Naive thymus-derived CD4-positive, alpha-beta T cell (primary cell): ENCODE data around the gene CACNB4. TPM values are rescaled to one million over a fixed set of nuclear protein-coding genes. Genes with fewer than 3 reads are reported as not detected.
"Not testable (repeated sequence)": the region's sequence is repeated elsewhere in the genome, so short reads cannot be mapped to it uniquely, and the experiment has no call there.

Experiments used
- ATAC-seq: fragments of 150-1000 bp; cut with Tn5 transposase; 2 replicates; pipeline ENCODE4 v1.10.0; 2021; ENCODE audit warnings: mild to moderate bottlenecking, moderate library complexity
- CTCF ChIA-PET: fragments of 350-600 bp; sonication (Branson Sonifier 250); formaldehyde crosslinking; loops from one replicate; lab custom pipeline; 2021; ENCODE audit warnings: antibody characterized with exemption; lab: Charles Lee
- POLR2A ChIA-PET: fragments of 350-600 bp; sonication (Branson Sonifier 250); formaldehyde crosslinking; loops from one replicate; lab custom pipeline; 2021; ENCODE audit warnings: antibody characterized with exemption, inconsistent platforms; lab: Charles Lee
- DNase-seq, 9 donors: peaks; one replicate each; pipeline versions ENCODE4 v3.0.0 to v3.0.0-alpha.2; 2020 to 2022; ENCODE audit warnings: mixed read lengths in 1 of 9
- H3K27ac ChIP-seq: one replicate; pipeline ENCODE4 v1.7.0; 2013; ENCODE audit warnings: mild to moderate bottlenecking, low read depth, low read length, moderate library complexity
- H3K27me3 ChIP-seq, 2 donors: one replicate each; pipeline ENCODE4 v1.7.0; 2013; ENCODE audit warnings: low read length in 2 of 2, mild to moderate bottlenecking in 2 of 2, moderate library complexity in 2 of 2; ENCODE audit not compliant: control insufficient read depth in 2 of 2, insufficient read depth in 2 of 2
- H3K36me3 ChIP-seq, 3 experiments: 1 replicate in 2 of 3; 2 replicates in 1 of 3; pipeline ENCODE4 v1.7.0; 2013; ENCODE audit warnings: low read length in 3 of 3, mild to moderate bottlenecking in 3 of 3, moderate library complexity in 1 of 3; ENCODE audit not compliant: insufficient read depth in 3 of 3, control insufficient read depth in 2 of 3
- H3K4me1 ChIP-seq, 2 donors: one replicate each; pipeline ENCODE4 v1.7.0; 2013; ENCODE audit warnings: low read length in 2 of 2, mild to moderate bottlenecking in 2 of 2, moderate library complexity in 1 of 2; ENCODE audit not compliant: control insufficient read depth in 2 of 2, insufficient read depth in 2 of 2
- H3K4me3 ChIP-seq: 2 replicates; pipeline ENCODE4 v1.7.0; 2013; ENCODE audit warnings: mild to moderate bottlenecking, low read length
- H3K9me3 ChIP-seq, 3 experiments: 1 replicate in 2 of 3; 2 replicates in 1 of 3; pipeline ENCODE4 v1.7.0; 2013; ENCODE audit warnings: low read length in 3 of 3; ENCODE audit not compliant: control insufficient read depth in 2 of 3
- H3K27ac Mint-ChIP-seq, 9 donors: one replicate each; pipeline ENCODE4 v1.8.0; 2020 to 2022; ENCODE audit warnings: mixed read lengths in 9 of 9, mild to moderate bottlenecking in 8 of 9, moderate library complexity in 5 of 9, inconsistent platforms in 2 of 9
- H3K27me3 Mint-ChIP-seq, 5 donors: one replicate each; pipeline ENCODE4 v1.8.0; 2021 to 2022; ENCODE audit warnings: mixed read lengths in 5 of 5, mild to moderate bottlenecking in 1 of 5
- H3K36me3 Mint-ChIP-seq, 5 donors: one replicate each; pipeline ENCODE4 v1.8.0; 2020 to 2022; ENCODE audit warnings: mixed read lengths in 5 of 5, mild to moderate bottlenecking in 3 of 5, inconsistent platforms in 1 of 5
- H3K4me1 Mint-ChIP-seq, 7 donors: one replicate each; pipeline ENCODE4 v1.8.0; 2020 to 2022; ENCODE audit warnings: mixed read lengths in 7 of 7, mild to moderate bottlenecking in 3 of 7, inconsistent platforms in 1 of 7
- H3K4me3 Mint-ChIP-seq, 10 donors: one replicate each; pipeline ENCODE4 v1.8.0; 2020 to 2022; ENCODE audit warnings: mild to moderate bottlenecking in 10 of 10, mixed read lengths in 10 of 10, moderate library complexity in 6 of 10, inconsistent platforms in 2 of 10
- H3K9me3 Mint-ChIP-seq, 11 donors: one replicate each; pipeline ENCODE4 v1.8.0; 2020 to 2022; ENCODE audit warnings: mixed read lengths in 11 of 11, mild to moderate bottlenecking in 4 of 11, inconsistent platforms in 1 of 11, moderate library complexity in 1 of 11
- intact Hi-C, 2 donors: fragments of 100-400 bp; cut with micrococcal nuclease; formaldehyde crosslinking; loops; one replicate each; pipeline ENCODE4 v1.15.1; 2023
- polyA plus RNA-seq, 2 donors: library from polyadenylated mRNA; unstranded; fragments of 300-500 nt; fragmentation: Illumina TruSeq; gene quantifications; one replicate each; pipeline ENCODE4 v1.2.3, GENCODE V29; 2021
- total RNA-seq, 6 experiments: library from RNA in 5 of 6; stranded (reverse) in 5 of 6; gene quantifications; 1 replicate in 5 of 6; 2 replicates in 1 of 6; pipeline ENCODE4 v1.2.3 and lab custom pipeline; 2021 to 2026

CACNB4 gene
- total and polyA plus RNA-seq, 7 experiments from 2014 or later = 0.16 to 2.5 (median 0.42) TPM; not detected in 2

DNA sequence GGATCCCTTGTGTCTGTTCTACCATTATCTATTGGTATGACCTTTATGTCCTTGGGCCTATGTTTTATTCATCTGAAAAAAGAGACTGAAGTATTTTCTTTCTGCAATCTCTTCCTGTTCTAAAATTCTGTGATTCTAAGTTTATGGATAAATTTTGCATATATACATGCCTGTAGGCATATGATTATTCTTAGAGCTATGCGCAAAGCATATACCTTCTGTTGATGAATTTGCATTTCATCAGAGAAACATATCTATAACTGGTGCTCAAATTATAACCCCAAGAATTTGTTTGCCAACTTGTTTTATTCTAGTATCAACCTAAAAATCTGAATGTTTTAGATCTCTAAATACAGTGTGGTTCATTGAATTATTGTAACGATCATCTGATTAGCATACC lies 6.7 kb downstream of the CACNB4 start:
- H3K4me1 ChIP-seq = no peaks in the 10 kb centered on the region
- Mint-ChIP-seq H3K36me3 (no peaks in the 10 kb centered on the region), H3K4me1 (peaks cover 0 to 2% (median under 1%) of the 10 kb centered on the region in 7 donors), H3K9me3 (no peaks in the 10 kb centered on the region), H3K27me3 (peaks cover 11 to 40% (median 19%) of the 10 kb centered on the region in 5 donors), H3K27ac (no peak overlapping the region), H3K4me3 (no peak overlapping the region)
- H3K9me3 ChIP-seq = no peaks in the 10 kb centered on the region
- DNase-seq (no peak), ATAC-seq (no peak)
- ChIA-PET POLR2A (no interaction called here), CTCF (no interaction called here)
- intact Hi-C loops = no loop called here
- peaks cover 0 to 3% of the 10 kb centered on the region in 2 donors for H3K27me3 ChIP-seq
- no peak overlapping the region for H3K27ac ChIP-seq
- H3K4me3 ChIP-seq = no peak overlapping the region
- no peaks in the 10 kb centered on the region for H3K36me3 ChIP-seq

DNA sequence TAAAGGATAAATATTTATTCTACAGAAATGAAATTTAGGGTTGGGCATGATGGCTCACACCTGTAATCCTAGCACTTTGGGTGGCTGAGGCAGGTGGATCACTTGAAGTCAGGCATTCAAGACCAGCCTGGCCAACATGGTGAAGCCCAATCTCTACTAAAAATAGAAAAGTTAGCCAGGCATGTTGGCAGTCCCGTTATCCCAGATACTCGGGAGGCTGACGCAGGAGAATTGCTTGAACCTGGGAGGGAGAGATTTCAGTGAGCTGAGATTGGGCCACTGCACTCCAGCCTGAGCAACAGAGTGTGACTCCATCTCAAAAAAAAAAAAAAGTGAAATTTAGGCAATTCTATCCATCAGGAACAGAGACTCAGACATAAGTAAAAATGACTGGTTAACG lies 8.1 kb downstream of the CACNB4 start:
- H3K4me3 ChIP-seq, H3K27me3 ChIP-seq, H3K9me3 ChIP-seq, H3K36me3 ChIP-seq, H3K4me1 Mint-ChIP-seq, H3K27ac Mint-ChIP-seq, ATAC-seq, POLR2A ChIA-PET, DNase-seq, intact Hi-C loops, H3K36me3 Mint-ChIP-seq, H3K4me3 Mint-ChIP-seq, H3K27ac ChIP-seq, CTCF ChIA-PET, H3K9me3 Mint-ChIP-seq, H3K4me1 ChIP-seq: not testable (repeated sequence)
- peaks cover 5 to 32% (median 10%) of the 10 kb centered on the region in 5 donors for H3K27me3 Mint-ChIP-seq

DNA sequence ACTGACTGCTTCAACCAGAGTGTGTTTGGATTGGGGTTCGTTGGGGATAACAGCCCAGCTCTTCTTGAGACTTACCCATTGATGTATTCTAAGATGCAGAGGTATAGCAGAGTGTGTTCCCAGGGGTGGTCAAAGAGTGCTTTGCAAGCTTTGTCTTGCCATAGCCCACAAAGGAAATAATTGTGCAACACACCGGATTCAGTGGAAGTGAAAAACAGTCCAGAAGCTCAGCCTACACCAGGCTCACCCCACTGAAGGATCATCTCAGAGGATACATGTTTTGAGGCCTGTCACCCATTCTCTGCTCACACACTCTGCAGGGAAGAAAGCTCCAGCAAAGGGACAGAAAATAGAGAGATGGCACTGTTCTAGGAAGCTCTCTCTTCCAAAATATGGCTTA lies 9.6 kb downstream of the CACNB4 start:
- H3K27ac Mint-ChIP-seq = no peak overlapping the region
- POLR2A ChIA-PET = no interaction called here

DNA sequence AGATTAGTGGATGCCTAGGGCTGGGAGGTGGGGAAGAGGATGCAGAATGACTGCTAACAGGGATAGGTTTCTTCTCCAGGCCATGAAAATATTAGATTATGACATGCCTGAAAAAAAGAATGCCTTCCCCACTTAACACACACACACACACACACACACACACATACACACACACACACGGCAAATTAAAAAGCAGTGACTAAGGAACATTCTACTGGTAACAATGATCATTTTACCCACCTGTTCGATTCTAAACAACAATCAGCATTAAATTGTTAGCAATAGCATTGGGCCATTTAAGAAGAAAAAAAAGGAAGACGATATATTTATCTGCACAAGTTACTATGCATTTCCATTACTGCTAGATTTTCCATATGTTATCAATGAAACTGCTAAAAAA lies 10.8 kb downstream of the CACNB4 start:
- H3K9me3 ChIP-seq = no peaks in the 10 kb centered on the region
- Mint-ChIP-seq H3K9me3 (no peaks in the 10 kb centered on the region), H3K27me3 (peaks cover 0 to 17% (median 0%) of the 10 kb centered on the region in 5 donors), H3K4me3 (no peak overlapping the region), H3K36me3 (no peaks in the 10 kb centered on the region), H3K27ac (no peak overlapping the region), H3K4me1 (peaks cover 0 to 1% (median 0%) of the 10 kb centered on the region in 7 donors)
- no peak for DNase-seq
- H3K4me3 ChIP-seq = no peak overlapping the region
- H3K27me3 ChIP-seq = no peaks in the 10 kb centered on the region
- intact Hi-C loops = no loop called here
- H3K4me1 ChIP-seq = no peaks in the 10 kb centered on the region
- ChIA-PET POLR2A (no interaction called here), CTCF (no interaction called here)
- ATAC-seq = no peak
- H3K36me3 ChIP-seq = no peaks in the 10 kb centered on the region
- no peak overlapping the region for H3K27ac ChIP-seq

More for the DNA sequence above, 9.6 kb downstream of the CACNB4 start:
- Mint-ChIP-seq H3K36me3 (no peaks in the 10 kb centered on the region), H3K4me1 (peaks cover 0 to 1% (median 0%) of the 10 kb centered on the region in 7 donors), H3K4me3 (no peak overlapping the region), H3K9me3 (no peaks in the 10 kb centered on the region), H3K27me3 (peaks cover 0 to 22% (median 5%) of the 10 kb centered on the region in 5 donors)
- no peak for DNase-seq
- Histone ChIP-seq H3K27ac (no peak overlapping the region), H3K4me3 (no peak overlapping the region), H3K9me3 (no peaks in the 10 kb centered on the region), H3K36me3 (no peaks in the 10 kb centered on the region), H3K27me3 (no peaks in the 10 kb centered on the region), H3K4me1 (no peaks in the 10 kb centered on the region)
- ATAC-seq = no peak
- CTCF ChIA-PET = no interaction called here
- intact Hi-C loops = no loop called here

DNA sequence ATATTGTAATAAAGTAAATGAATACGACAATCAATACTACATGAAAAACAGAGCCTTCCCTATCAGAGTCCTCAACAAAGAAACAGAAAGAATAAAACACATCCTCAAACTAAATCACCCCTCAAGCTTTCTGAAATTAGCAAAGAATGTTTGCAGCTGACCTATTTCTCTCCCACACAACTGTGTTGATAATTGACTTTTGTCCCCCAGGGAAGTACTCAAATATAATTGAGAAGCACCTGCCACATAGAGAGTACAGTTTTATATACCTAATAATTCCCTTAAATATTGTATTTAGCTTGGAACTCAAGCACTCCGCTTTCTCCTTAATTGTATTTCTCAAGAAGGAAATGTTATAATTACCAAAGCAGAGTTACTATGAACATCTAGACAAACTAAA lies 12.6 kb downstream of the CACNB4 start:
- POLR2A ChIA-PET = no interaction called here
- H3K27me3 ChIP-seq = no peaks in the 10 kb centered on the region
- Mint-ChIP-seq H3K4me1 (peaks cover 0 to 1% (median 0%) of the 10 kb centered on the region in 7 donors), H3K9me3 (no peaks in the 10 kb centered on the region), H3K27ac (no peak overlapping the region), H3K4me3 (no peak overlapping the region), H3K27me3 (peaks cover 0 to 13% (median 0%) of the 10 kb centered on the region in 5 donors), H3K36me3 (no peaks in the 10 kb centered on the region)
- no peak overlapping the region for H3K4me3 ChIP-seq
- ATAC-seq = no peak
- H3K36me3 ChIP-seq = no peaks in the 10 kb centered on the region
- no peaks in the 10 kb centered on the region for H3K9me3 ChIP-seq
- intact Hi-C loops = no loop called here
- no peak overlapping the region for H3K27ac ChIP-seq
- no peak for DNase-seq
- CTCF ChIA-PET = no interaction called here
- no peaks in the 10 kb centered on the region for H3K4me1 ChIP-seq

DNA sequence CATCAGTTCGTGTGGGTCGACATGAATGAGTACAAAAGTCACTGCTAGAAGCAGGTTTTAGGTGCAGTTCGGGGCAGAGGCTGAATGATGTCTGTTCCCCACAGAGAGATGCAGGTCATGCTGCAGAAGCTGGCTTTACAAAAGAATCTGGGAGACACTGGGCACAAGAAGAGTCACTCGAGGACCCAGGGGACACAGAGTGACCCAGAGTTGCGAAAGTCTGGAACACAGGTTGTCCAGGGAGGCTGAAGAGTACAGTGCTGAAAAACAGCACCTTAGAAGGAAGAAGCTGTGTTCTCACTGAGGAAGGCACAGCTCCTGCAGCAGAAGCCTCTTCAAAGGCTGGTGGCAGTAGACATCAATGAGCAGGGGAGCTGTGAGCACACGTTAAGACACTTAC lies 14.8 kb downstream of the CACNB4 start:
- H3K36me3 ChIP-seq = no peaks in the 10 kb centered on the region
- H3K9me3 ChIP-seq = no peaks in the 10 kb centered on the region
- H3K27ac ChIP-seq = no peak overlapping the region
- no peaks in the 10 kb centered on the region for H3K4me1 ChIP-seq
- H3K4me3 Mint-ChIP-seq = no peak overlapping the region
- no peak overlapping the region for H3K4me3 ChIP-seq
- peaks cover 0 to 10% (median 5%) of the 10 kb centered on the region in 5 donors for H3K27me3 Mint-ChIP-seq
- H3K27me3 ChIP-seq = no peaks in the 10 kb centered on the region
- H3K9me3 Mint-ChIP-seq = peaks cover 0 to 1% (median 0%) of the 10 kb centered on the region in 11 donors
- ChIA-PET CTCF (no interaction called here), POLR2A (no interaction called here)
- intact Hi-C loops = no loop called here
- DNase-seq = no peak
- no peaks in the 10 kb centered on the region for H3K36me3 Mint-ChIP-seq
- no peak overlapping the region for H3K27ac Mint-ChIP-seq
- no peak for ATAC-seq
- no peaks in the 10 kb centered on the region for H3K4me1 Mint-ChIP-seq

DNA sequence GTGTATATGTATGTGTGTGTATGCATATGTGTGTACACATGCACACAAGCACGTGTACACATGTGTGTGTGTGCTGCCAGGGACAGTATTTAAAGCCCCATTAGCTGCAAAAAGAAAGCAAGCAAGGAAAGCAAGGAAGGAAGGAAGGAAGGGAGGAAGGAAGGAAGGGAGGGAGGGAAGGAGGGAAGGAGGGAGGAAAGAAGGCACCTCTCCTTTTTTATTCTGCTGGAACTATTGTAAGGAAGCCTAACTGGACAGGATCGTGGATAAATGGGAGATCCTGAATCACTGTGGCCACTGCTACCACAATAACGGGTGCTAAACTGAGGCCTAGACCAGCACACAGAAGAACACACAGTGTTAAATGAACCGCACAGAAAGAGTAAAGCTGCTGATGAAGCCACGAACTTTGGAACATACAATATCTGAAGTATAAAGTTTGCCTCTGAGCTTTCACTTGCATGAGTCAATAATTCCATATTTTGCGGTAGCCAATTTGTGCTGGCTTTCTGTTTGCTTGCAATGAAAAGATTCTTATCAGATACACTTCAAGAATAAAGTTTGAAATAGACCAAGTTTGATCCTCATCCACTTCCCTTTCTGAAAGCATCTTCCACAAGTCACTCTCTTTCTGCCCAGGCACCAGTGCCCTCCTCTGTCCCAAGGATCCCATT lies 15.5 kb downstream of the CACNB4 start:
- H3K27me3 Mint-ChIP-seq = peaks cover 0 to 5% (median 3%) of the 10 kb centered on the region in 5 donors
- ChIA-PET POLR2A (no interaction called here), CTCF (no interaction called here)
- Histone ChIP-seq H3K27me3 (no peaks in the 10 kb centered on the region), H3K9me3 (no peaks in the 10 kb centered on the region), H3K27ac (no peak overlapping the region), H3K4me3 (no peak overlapping the region), H3K36me3 (no peaks in the 10 kb centered on the region), H3K4me1 (no peaks in the 10 kb centered on the region)
- no peak for ATAC-seq
- H3K36me3 Mint-ChIP-seq = no peaks in the 10 kb centered on the region
- no peak overlapping the region for H3K4me3 Mint-ChIP-seq
- intact Hi-C loops = no loop called here
- DNase-seq = no peak
- peaks cover 0 to 1% (median 0%) of the 10 kb centered on the region in 11 donors for H3K9me3 Mint-ChIP-seq
- no peaks in the 10 kb centered on the region for H3K4me1 Mint-ChIP-seq
- H3K27ac Mint-ChIP-seq = no peak overlapping the region
